22Rv1 (cell line): ENCODE data around the gene BTBD9.

Experiments used
- CTCF ChIP-seq: fragments of 450-650 bp; IDR thresholded peaks from 2 replicates; pipeline ENCODE4 v1.5.1; 2017; ENCODE audit warnings: mild to moderate bottlenecking
- ZFX ChIP-seq: fragments of 450-650 bp; IDR thresholded peaks from 2 replicates; pipeline ENCODE4 v1.6.1; 2017; ENCODE audit warnings: antibody characterized with exemption, borderline replicate concordance

GRCh38 chr6:38367231-38367630, 272.5 kb downstream of the BTBD9 start:
- TF ChIP-seq ZFX (no peak), CTCF (no peak)
